GM18867 (cell line): Measurements from ENCODE around the gene PPARA.
A peak's percentile ranks its signal among the peaks of the same experiment; 100 is the strongest.
"Not testable (repeated sequence)": the region's sequence is repeated elsewhere in the genome, so short reads cannot be mapped to it uniquely, and the experiment has no call there.

Experiments
- ATAC-seq: cut with Tn5 transposase; IDR thresholded peaks from one replicate; pipeline ENCODE4 v1.9.1; 2021; ENCODE audit warnings: mild to moderate bottlenecking, moderate library complexity; ENCODE audit not compliant: unreplicated experiment

The PPARA gene

DNA sequence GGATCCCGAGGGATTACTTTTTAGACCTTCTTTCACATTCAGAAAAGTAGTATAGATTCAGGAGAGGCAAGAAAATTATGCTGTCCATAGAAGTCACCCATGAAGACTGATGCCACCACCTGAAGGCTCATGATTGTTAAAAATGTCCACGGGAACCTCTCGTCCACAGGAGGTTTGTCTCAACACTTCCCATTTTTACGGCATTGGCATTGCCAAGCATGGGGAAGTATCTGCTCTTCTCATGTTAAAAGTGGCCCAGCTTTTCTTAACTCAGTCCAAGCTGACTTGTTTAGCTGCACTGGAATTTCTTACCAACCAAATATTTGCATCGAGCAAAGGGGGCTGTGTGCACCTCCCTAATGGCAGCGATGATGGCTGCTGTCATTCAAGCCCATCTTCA lies 90.2 kb downstream of the PPARA start:
- ATAC-seq: no peak

DNA sequence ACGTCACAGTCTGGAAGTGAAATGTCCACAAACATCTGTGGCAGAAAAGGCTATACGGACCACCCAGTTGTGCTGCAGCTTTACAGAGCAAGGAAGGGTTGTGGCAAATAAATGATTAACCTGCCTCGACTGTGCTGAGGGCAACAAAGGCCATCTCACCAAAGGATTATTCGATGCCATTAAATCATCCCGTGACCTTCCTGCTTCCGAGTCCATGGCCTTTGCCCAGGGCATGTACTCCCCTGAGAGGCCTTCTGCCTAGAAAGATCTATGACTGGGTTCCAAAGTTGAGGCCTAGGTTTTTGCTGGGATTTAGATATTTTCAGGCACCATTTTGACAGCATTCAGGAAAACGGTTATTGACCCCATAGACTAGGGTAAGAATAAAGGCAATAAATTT lies 90.6 kb downstream of the PPARA start:
- no peak for ATAC-seq

DNA sequence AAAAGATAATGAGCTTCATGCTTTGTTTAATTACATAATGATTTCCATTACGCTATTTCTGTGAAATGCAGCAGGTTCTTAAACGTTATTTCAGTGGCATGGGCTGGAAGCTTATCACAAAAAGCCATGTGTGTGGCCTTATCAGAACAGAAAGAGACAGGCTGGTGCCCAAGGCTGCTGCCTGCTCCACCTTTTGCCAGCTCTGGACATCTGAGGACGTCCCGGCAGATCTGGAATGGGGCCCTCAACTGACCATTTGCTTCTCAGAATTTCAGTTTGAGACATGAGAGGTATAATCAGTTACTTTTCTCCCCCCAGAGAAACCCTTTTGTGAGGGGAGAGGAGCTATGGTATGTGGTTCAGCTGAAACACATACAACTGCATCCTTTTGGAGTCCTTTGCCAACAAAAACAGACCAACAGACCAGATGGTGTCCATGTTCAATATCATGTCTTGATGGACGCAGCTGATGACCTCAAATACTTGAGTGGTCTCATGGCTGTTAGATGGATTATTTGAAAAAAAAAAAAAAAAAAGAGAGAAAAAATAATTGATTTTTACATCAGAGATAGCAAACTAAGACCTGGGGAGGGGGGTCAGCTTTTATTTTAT lies 91.2 kb downstream of the PPARA start:
- no peak for ATAC-seq

DNA sequence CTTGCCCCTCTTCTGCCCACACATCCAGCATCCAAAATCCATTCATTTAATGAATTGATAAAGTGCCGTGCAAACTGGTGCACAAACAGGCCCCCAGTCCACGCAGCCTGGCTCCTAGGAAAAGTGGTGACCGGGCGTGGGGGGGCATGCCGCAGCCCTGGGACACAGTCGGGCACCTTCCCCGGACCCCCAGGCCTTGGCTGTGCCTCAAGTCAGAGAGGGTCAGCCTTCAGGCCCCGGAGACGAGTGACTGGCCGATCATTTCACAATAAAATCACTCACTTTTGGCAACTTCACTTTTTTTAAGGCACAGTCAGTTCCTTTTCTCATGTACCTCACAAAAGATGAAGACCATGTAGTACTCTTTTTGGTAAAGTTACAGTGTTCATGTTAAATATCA lies 91.8 kb downstream of the PPARA start:
- no peak for ATAC-seq

DNA sequence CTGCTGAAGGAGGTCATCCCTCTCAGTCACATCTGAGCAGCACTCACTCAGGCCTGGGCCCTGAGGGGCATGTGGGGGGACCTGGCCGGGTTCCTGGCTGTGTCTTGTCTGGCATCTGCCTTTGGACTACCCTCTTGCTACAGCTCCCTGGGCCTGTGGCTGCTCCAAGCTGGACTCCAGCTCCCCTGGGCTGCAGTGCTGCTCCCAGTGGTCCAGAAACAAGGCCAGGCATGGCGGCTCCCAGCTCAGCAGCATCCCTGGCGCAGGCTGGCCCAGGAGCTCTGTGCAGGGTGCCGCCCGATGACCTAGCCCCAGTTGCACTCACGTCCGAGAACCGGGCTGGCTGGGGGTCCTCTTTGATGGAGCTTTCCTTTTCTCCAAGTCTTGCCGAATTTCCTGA lies 94.4 kb downstream of the PPARA start:
- no peak for ATAC-seq

DNA sequence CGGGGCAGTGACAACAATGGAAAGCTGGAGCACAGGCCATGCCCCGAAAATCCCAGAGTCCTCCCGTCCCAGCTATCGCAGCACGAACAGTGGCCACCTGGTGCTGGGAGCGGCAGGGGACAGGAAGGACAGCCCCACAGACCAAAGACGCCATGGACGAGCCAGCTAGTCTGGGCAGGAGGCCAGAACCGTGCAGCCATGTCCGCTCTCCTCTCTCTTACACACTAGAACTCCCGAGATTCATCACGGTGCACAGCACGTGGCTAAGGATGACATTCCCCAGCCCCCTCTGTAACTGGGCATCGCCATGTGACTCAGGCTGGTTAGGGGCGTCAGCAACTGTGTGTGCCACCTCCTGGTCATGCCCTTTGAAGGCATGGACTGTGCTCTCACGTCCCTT lies 95.2 kb downstream of the PPARA start:
- no peak for ATAC-seq

DNA sequence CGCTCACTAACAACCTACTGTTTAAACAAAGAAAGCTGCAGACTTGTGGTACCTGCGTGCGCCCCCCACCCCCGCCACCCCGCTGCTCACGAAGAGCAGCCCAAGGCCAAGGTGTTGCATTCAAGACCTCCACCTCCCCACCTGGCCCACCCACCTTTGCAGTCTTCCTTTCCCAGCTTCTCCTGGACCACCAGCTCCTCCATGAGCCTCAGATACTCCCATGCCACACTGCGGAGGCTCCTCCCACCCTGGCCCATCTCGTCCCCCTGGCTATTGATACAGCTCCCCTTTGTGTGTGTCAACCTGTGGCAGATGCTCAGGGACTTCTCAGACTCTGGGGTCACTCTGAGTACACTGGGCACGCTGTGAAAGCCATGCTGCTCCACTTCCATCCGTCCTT lies 95.9 kb downstream of the PPARA start:
- ATAC-seq: no peak

DNA sequence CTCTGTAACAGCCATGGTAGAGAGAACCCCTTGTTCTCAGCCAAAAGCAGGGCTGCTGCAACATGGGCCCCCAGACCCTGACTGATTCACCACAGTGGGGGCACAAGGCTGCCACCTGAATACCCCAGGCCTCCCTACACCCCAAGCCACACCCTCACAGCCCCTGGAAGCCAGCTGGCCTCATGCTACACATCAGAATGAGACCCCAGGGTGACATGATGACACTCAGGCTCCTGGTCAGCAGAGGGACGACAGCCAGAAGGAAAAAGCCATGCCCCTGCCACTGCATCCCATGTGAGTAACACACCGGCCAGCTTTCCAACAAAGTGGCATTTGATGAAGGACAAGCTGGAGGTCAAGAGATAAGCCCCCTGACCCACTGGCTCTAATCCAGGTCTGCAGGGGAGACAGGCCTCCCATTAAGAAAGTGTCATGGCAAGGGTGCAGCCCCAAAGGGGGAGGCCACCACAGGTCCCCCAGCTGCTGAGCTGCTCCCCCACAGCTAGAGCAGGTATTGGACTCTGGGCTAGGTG lies 97.2 kb downstream of the PPARA start:
- no peak for ATAC-seq

DNA sequence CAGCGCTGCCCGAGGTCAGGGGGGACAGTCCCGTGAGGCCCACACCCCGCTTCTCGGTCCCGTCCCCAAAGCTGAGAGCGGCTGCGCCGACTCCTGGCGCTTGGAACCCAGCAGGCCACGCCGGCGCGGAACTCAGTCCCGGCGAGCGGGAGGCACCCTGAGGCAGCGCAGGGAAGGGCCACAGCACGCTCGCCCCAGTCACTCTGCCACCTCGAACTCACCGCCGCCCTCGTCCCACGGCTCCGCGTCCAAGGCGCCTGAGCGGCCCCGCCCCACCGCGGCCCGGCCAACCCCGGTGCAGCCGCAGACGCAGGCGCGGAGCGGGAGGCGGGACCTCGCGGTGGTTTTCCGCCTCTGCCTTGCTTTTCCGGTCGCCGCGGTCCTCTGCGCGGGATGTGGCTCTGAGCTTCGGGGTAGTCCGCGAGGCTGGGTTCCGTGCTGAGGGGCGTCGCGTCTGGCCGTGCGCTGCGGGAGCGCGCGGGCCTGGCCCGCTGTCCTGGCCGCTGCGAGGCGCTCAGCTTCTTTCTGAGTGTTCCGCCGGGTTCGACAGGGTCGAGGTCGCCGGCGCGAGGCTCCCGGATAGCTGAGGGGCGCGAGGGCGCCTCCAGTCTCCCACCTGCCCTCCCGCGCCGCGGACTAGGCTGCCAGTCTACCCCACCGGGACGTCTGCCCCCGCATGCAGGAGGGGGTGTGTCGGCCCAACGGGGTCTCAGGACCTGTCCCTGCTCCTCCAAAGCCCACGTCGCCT lies 99.9 kb downstream of the PPARA start, which contains the start of gene CDPF1:
TSS of gene CDPF1 (minus strand) at position 259 of the 748 bp plus-strand sequence. CDS start 2,009 bp downstream, outside the sequence.
- ATAC-seq: peak; percentile 83

DNA sequence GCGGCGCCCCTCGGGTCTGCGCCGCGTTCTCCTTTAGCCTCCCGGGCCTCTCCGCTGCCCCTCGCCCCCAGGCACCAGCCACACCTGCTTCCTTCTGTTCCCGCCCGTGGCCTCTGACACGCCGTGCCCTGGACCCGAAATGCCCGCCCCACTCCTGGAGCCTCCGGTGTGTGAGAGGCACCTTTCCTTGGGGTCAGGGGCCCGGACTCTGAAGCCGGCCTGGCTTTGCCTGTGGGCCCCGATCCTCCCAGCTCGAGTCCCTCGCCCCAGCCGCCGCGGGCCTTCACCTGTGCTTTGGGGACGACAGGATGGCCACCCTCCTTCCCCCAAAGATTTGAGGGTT lies 100.4 kb downstream of the PPARA start:
- ATAC-seq: peak; percentile 17

DNA sequence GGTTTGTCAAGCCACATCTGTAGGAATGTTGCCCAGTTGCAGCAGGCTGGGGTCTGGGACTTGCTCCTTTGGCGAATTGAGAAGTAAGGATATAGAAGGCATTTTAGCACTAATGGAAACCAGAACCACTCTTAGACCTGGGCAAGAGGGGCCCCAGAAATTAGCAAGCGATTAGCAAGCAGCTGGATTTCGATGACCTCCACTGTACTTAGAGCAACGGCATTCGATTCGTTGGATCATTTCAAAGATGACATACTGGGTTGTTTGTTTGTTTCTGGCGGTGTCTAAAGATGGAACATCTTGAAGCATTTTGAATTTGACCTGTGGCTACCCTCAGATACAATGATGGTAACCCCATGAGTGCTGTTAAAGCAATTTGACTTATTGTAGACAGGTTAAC lies 100.9 kb downstream of the PPARA start:
- ATAC-seq: no peak

DNA sequence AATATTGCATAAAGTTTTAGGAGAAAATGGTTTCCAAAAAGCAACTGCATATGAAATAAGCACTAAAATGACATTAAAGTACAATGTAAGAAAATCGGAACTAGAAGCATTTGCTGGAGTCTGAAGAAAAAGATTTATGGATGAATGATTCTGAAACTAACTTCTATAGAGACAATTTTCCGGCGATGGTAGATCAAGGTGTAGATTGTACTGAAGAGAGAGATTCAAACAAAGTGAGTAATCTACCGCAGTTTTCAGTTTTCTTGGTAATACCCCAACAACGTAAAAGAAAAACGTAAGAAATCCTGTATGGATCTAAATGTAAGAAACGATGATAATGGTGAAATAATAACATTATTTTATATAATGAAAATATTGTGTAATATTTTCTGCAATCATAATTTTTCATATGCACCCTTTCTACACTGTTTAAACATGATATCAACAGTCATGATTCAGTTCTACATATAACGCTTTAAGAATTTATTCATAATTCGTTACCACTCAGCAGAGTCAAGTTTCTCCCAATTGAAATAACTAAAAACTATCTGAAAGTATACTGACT lies 101.6 kb downstream of the PPARA start:
- ATAC-seq: no peak

DNA sequence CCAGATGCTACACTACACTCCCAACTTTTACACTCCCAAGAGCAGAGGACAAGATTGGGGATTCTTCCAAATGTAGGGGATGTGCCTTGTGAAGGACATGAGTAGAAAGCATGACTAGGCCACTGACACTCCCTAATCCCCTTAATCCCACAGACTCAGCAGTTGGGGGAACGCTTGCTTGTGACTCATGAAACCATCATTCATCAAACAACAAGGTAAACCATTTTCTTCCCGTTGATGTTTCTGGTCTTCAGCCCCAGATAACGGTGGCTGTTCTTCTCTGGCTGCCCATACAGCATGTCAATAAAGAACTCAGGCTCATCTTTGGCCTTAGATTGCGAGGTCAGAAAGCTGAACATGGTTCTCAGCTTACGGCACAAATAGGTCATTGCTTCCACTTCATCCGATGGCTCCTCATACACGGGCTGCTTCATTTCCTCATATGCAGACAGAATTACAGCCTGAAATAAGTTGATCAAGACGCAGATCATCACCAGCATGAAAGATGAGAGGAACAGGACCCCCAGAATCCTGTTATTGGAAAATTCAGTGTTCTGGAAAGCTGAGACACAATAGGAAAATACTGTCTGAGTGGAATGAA lies 106.1 kb downstream of the PPARA start:
- no peak for ATAC-seq

DNA sequence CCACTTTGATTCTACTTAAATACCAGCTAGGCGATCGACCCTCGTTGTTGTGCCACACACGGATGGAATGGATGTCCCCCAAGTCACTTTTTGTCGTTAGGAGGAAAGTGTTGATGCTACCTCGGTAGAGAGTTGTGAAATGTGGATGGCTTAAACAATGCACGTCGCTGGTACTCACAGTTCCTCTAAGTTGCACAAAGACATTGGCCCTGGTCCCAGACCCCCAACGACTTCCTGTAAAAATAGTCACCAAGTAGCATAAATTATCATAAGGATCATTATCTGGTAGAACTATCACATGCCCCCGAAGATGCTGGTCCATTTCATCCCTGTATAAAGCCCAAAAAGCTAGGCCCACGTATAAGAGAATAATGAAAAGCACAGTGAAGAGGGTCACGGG lies 109.0 kb downstream of the PPARA start:
- no peak for ATAC-seq

DNA sequence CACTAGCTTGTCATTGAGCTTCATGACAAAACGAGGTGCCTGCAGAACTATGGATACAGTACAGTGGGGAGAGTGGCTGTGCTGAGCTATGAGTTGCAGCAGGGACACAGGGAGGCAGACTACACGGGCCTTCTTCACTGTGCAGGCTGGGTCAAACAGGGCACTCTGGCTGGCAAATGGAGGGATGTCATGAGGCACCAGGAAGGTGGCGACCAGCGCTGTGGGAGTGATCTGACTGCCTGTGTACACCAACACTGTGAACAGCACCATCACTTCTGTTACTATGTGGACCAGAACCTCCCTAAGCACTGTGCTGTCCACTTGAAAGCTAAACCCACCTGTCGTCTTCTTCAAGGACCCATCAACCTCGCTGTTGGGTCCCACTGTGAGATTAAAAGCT lies 109.7 kb downstream of the PPARA start:
- no peak for ATAC-seq

DNA sequence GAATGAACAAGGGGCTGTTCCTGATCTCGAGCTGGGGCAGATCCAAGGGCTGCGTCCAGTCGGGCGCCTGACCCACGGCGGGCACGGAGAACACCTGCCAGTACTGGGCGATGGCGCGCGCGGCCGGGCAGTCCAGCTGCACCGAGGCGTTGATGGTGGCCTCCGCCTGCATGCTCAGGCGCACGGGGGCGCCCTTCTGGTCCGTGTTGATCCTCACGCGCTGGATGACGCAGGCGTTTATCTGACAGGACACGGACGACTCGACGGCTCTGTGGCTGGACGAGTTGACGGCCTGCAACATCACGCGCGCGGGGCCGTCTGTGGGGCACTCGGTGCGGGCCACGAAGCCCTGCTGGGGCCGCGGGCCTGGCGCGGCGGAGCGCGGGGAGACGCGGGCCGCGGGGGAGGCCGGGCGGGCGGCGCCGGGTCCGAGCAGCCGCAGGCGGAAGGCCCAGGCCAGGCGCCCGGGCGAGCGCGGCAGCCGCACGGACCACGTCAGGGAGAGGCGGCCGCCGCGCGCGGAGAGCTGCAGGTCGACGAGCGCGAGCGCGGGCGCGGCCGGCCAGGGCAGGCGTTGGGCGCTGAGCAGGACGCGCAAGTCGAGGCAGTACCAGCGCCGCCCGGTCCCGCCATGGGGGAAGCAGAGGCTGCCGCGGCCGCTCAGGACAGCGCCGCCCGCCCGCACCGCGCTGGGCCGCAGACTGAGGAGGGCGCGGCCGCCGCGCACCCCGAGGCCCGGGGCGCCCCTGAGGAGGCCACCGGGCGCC lies 112.3 kb downstream of the PPARA start:
- ATAC-seq: no peak

DNA sequence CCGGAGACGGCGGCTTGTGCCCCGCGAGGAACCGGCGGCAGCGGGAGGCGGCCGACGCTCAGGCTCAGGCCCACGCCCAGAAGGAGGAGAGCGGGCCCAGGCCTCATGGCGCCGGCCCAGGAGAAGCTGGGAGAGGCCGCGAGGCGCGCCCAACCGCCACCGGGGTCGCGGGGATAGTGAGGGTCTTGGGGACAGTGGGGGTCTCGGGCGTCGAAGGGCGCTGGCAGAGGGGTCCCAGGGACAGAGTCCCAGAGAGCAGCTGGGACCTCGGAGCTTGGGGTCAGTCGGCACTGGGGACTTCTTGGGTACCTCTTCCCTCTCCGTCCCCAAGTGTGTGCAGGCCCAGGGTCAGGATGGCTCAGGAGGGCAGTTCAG lies 112.9 kb downstream of the PPARA start, which contains the start of gene PKDREJ:
TSS of gene PKDREJ (minus strand) at position 128 of the 375 bp plus-strand sequence. CDS start at position 107, 21 bp downstream.
- ATAC-seq: no peak

DNA sequence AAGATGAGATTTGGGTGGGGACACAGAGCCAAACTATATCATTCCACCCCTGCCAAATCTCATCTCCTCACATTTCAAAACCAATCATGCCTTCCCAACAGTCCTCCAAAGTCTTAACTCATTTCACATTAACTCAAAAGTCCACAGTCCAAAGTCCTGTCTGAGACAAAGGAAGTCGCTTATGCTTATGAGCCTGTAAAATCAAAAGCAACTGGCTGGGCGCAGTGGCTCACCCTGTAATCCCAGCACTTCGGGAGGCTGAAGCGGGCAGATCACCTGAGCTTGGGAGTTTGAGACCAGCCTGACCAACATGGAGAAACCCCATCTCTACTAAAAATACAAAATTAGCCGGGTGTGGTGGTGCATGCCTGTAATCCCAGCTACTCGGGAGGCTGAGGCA lies 114.2 kb downstream of the PPARA start:
- ATAC-seq: not testable (repeated sequence)

DNA sequence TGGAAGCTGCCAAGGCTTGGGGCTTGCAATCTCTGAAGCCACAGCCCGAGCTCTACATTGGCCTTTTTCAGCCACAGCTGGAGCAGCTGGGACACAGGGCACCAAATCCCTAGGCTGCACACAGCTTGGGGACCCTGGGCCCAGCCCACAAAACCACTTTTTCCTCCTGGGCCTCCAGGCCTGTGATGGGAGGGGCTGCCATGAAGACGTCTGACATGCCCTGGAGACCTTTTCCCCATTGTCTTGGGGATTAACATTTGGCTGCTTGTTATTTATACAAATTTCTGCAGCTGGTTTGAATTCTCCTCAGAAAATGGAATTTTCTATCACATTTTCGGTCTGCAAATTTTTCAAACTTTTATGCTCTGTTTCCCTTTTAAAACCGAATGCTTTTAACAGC lies 115.3 kb downstream of the PPARA start:
- ATAC-seq: not testable (repeated sequence)

DNA sequence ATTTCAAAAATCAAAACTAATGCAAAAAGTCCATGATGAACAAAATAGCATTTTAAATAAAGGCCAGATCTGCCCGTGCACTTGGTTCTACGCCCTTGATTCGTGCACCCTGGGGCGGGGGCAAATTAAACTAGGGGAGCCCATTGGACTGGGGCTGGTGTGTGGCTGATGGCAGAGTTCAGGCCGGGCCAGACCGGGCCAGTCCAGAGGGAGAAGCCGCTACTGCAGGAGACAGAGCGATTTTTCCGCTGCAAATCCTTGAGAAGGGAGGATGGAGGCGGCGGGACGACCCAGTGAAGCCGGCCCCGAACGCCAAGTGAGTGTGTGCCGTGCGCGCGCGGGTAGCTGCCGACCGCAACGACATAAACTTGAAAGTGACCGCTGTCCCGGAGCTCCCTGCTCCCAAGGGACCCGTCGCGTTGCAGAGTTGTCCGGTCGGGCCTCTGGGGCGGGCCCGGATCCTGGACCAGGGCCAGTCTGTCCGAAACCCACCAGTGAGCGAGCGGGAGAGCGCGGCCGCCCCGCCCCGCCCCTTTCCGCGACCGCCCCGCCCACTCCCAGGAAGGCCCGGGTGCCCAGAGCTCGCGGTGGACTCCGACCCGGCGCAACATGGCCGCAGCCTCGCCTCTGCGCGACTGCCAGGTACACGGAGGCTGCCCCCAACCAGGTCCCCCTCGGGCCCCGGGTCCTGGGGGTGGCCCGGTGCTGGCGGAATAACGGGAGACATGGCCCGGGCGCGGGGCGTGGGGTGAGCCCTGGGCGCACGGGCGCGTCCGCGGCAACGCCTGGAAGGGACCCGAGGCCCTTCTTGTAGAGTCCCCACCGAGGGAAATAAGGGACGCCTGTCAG lies 117.3 kb downstream of the PPARA start, which contains the start of gene TTC38:
TSS of gene TTC38 (plus strand) at position 578 of the 849 bp plus-strand sequence. CDS start at position 610, 32 bp downstream.
- peak; percentile 80 for ATAC-seq
